Skin epidermis (tissue), 12 donors: Measurements from ENCODE around the gene LINC01488.

Source experiments
- H3K27ac ChIP-seq, 21 experiments: fragments of 200-600 bp; sonication (generic) in 11 of 21; one replicate each; pipeline ENCODE4 v1.5.0; 2020; ENCODE audit warnings: mild to moderate bottlenecking in 3 of 21, inconsistent platforms in 2 of 21, moderate library complexity in 2 of 21
- H3K4me3 ChIP-seq, 7 experiments: fragments of 200-600 bp; sonication (generic) in 2 of 7; one replicate each; pipeline ENCODE4 v1.5.0; 2020; ENCODE audit warnings: inconsistent platforms in 2 of 7, mild to moderate bottlenecking in 2 of 7, moderate library complexity in 1 of 7

The LINC01488 gene

DNA sequence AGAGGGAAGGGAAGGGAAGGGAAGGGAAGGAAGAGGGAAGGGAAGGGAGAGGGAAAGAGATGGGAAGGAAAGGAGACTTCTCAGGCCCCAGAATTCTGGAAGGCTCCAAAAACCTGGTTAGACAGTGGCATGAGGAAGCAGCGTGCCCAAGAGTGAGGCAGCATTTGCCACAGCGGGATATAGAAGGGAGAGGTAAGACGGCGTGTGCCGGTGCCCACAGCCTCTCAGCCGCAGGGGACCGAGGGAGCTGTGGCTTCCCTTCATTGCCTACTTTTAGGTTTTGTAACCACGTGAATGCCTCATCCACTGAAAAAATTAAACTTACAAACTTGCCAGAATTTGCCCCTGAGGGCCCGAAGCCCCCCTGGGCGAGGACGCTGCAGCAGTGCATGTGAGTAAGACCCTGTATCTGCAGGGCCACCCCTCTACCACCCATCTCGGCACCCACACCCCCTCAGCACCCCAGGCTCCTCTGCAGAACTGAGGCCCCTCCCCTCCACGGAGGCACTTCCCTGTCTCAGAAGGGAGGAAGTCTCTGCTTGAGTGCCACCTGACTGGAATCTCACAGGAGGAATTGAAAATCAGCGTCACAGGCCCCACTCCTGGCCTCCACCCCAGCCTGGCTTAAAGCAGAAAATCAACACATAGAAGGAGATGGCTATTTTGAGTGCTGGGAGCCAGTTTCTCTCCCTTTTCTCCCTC lies 58.1 kb downstream of the LINC01488 start:
- H3K4me3 ChIP-seq: no peak overlapping the region
- peak overlapping the region in 17 of 21 experiments; percentile 11 to 72 (median 51) for H3K27ac ChIP-seq

DNA sequence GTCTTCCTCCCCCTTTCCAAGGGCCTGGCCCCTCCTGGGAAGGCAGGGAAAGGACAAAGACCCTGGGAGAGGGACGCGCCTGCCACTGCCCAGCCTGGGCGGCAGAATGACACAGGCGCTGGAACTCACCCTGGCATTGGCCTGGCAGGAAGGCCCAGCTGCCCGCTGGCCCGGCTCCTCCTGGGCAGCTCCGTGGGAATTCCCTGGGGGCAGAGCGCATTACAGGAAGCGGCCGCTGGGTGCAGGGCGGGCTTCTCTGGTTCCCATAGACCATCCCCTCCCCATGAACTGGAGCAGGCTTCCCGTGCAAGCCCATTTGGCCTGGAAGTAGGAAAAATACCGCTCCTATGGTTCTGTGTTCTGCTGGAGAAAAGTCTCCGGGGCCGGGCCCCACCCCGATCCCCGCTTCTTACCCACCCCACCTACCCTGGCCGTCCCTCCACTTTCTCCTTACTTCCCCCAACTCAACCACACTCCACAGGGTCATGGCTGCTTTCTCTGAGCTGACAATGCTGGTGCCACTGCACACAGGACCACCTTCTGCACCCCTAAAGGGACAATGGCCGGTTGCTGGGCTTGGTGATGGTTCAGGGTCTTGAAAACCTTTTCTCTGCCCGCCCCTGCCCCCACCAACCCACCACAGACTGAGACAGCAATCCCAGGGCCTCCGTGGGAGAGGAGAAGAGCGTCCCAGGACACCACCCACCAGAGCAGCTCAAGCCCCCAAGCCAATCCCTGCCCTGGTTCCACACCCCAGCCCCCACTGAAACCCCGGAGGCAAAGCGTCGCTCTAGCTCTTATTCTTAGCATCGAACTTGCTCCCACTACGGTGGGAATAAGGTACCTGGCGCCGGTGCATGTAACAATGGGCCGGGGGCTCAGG lies 58.9 kb downstream of the LINC01488 start:
- Histone ChIP-seq H3K4me3 (no peak overlapping the region), H3K27ac (peak overlapping the region in 18 of 21 experiments; percentile 11 to 72 (median 54))

DNA sequence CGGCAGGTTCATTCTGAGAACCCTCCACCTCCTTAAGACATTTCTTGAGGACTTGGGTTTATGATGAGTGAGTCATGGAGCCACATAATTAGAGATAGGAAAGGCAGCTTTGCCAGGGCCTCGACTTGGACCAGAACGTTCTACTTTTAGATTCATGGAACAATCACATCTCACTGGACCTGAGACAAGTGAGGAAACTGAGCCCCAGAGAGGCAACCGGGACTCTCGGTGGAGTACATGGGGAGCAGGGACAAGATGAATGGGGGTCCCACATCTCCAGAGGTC lies 59.5 kb downstream of the LINC01488 start:
- Histone ChIP-seq H3K4me3 (no peak overlapping the region), H3K27ac (peak overlapping the region in 8 of 21 experiments; percentile 37 to 72 (median 62))

DNA sequence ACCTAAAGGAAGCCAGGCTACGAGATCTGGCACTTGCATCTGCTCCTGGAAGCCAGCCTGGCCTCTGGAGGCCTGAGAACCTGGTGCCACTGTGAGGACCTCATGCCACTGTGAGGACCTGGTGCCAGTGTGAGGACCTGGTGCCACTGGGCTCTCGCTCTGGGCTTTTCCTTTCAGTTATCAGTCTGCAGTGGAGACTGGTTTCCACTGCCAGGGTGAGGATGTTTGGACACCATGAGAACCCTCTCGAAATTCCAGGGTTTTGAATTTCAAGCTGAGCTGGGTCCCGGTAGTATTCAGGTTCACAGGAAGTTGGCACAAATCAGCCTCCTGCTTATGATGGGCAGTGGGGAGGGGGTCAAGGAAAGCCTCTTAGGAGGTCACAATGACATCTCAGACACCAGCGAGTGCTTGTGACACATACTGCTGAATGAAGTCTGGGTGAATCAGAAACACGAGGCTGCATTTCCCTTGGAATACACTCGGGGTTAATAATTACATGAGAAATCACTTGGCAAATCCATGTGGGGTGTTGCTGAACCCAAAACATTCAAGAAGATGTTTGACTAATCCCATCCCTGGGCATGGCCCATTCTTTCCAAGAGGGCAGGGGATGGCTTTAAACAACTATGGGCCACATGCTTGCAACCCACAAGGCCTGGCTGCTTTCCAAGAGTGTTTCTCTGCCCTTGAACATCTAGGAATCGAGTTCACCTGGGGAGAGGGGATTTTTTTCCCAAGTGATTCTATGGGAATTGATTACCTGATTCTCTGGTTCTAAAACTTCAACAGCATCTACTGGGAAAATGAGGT lies 60.2 kb downstream of the LINC01488 start:
- Histone ChIP-seq H3K4me3 (no peak overlapping the region), H3K27ac (peak overlapping the region in 2 of 21 experiments; percentile 0 to 30)

DNA sequence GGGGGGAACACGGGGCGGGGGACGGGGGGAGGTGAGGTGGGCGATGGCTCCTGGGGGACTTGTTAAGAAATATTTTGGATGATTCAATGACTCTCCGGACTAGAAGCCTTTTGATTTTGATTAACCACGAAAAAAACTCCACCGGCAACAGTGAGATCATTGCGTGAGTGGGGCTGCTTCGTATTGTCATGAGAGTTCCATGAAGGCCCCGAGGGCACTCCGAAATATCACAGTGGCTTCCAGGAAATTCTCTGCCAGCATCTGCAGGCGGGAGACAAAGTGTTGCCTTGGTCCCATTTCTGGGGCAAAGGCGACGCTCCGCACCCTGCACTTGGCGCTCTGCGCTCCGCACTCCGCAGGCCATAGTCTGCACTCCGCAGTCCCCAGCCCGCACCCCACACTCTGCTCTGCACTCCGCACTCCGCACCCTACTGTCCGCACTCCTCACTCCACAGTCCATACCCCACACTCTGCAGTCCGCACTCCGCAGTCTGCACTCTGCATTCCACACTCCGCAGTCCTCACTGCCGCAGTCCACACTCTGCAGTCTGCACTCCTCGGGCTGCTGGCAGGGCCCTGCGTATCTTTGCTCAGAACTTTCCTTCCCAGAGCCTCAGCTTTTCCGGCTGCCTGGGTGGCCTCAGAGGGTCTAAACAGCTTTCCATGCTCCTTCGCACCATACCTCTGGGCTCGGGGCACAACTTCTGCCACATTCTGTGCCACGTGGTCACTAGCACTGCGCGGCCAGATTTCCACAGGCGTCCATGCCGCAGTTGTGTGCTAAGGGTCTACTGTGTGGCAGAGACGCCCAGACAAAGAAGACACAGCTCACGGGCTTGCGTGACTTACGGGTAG lies 61.1 kb downstream of the LINC01488 start:
- Histone ChIP-seq H3K4me3 (no peak overlapping the region), H3K27ac (no peak overlapping the region)
